A204.1 (cell line): ENCODE data around the gene FOXO3B.
"Not testable (repeated sequence)": the region's sequence is repeated elsewhere in the genome, so short reads cannot be mapped to it uniquely, and the experiment has no call there.

Source experiments
- FAIRE-seq: peaks from 2 replicates; lab custom pipeline; 2012; peaks lifted over from hg19 to GRCh38; lab: Jason Lieb, UNC

Gene FOXO3B

GRCh38 chr17:18650094-18650493, 32.0 kb downstream of the FOXO3B start:
- FAIRE-seq, result not testable (repeated sequence)

GRCh38 chr17:18644291-18644690, 37.8 kb downstream of the FOXO3B start, which contains the start of gene TBC1D28:
TSS of gene TBC1D28 (minus strand) at chr17:18644391. CDS start at chr17:18641352, 3,039 bp downstream.
- FAIRE-seq, result not testable (repeated sequence)

DNA sequence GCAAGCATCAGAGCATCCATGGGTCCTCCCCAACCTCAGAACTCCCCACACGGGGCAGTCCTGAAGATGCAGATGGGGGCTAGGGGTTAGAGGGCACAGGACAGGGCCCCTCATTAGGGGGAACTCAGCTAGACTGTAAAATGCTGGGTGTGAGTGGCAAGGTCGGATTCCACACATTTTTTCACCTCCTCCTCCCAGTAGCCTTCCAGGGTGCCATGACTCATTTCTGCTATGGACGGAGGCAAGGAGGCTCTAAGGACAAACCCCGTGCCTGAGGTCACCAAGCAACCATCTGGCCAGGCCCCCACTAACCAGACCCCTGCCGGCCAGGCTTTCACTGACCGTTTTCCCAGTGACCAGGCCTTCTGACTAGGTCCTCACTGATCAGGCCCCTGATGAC, 39.0 kb downstream of the FOXO3B start:
- not testable (repeated sequence) for FAIRE-seq

DNA sequence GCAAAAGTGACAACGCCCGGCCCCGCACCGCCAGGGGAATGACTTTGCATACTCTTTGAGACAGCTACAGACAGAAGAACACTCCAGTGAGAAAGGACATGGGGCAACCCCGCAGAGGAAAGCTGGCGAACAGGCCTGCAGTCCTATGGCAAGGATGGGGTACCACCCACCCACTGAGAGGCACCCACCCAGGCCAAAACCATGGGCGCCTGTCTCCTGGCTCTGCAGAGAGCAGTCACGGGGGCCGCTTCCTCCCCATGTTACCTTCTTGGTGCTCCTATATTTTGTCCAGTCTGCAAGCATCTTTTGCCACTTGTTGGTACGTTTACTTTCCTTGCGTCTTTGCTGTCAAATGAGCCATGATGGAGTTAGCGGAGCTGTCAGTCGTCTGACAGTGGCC, 43.8 kb downstream of the FOXO3B start:
- not testable (repeated sequence) for FAIRE-seq

- FAIRE-seq, result not testable (repeated sequence)
Observed at GRCh38 chr17:18636237-18636636, 45.9 kb downstream of the FOXO3B start.

GRCh38 chr17:18635773-18636172, 46.3 kb downstream of the FOXO3B start:
- FAIRE-seq, result not testable (repeated sequence)

DNA sequence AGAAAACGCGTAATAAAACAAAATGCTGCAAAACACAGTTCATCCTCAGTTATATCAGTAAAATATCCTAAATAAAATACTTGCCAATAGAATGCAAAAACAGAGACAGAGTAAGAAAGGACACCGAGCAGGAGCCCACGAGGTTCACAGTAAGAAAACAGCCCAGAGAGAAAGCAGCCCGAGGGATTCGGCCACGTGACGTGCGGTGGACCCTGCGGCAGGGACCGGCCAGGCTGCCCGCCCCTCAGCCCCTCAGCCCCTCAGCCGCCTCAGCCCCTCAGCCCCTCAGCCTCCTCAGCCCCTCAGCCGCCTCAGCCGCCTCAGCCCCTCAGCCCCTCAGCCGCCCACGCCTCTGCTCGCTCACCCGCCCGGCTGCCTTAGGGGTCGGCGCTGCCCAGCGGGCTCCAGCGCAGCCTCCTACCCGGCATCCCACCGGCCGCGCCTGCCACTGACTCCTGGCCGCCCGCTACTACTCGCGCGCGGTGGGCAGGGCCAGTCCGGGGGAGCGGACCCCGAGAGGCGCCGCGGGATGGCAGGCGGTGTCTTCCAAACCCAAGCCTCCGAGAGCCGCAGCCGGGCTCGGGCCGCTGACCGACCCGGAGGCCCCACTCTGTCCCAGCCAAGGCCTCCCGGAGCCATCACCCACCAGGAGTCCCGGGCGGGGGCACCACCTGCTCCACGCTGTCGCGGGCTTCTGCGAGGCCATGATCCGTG, 47.4 kb downstream of the FOXO3B start:
- FAIRE-seq, result not testable (repeated sequence)
